Activated CD8-positive, alpha-beta T cell treated with anti-CD3 and anti-CD28 coated beads for 36 hours (primary cell): ENCODE measurements around the gene CKLF. TPM values are rescaled to one million over a fixed set of nuclear protein-coding genes. Genes with fewer than 3 reads are reported as not detected.

ENCODE experiments used
- ATAC-seq: fragments of 200-7000 bp; cut with Tn5 transposase; one replicate; pipeline ENCODE4 v1.10.0; 2021; ENCODE audit warnings: mild to moderate bottlenecking, moderate library complexity
- CTCF ChIA-PET: fragments of 350-600 bp; sonication (Branson Sonifier 250); formaldehyde crosslinking; loops from one replicate; lab custom pipeline; 2021; ENCODE audit warnings: antibody characterized with exemption; lab: Charles Lee
- POLR2A ChIA-PET: fragments of 350-600 bp; sonication (Branson Sonifier 250); formaldehyde crosslinking; loops from one replicate; lab custom pipeline; 2021; ENCODE audit warnings: antibody characterized with exemption; lab: Charles Lee
- DNase-seq: peaks from one replicate; pipeline ENCODE4 v3.0.0-alpha.2; 2020
- H3K27ac Mint-ChIP-seq: one replicate; pipeline ENCODE4 v1.8.0; 2021; ENCODE audit warnings: mild to moderate bottlenecking, mixed read lengths
- H3K27me3 Mint-ChIP-seq: one replicate; pipeline ENCODE4 v1.8.0; 2021; ENCODE audit warnings: mixed read lengths
- H3K36me3 Mint-ChIP-seq: one replicate; pipeline ENCODE4 v1.8.0; 2021; ENCODE audit warnings: low read depth, mixed read lengths
- H3K4me1 Mint-ChIP-seq: one replicate; pipeline ENCODE4 v1.8.0; 2021; ENCODE audit warnings: low read depth, mixed read lengths
- H3K4me3 Mint-ChIP-seq: one replicate; pipeline ENCODE4 v1.8.0; 2021; ENCODE audit warnings: mild to moderate bottlenecking, moderate library complexity, mixed read lengths
- H3K9me3 Mint-ChIP-seq: one replicate; pipeline ENCODE4 v1.8.0; 2021; ENCODE audit warnings: mixed read lengths
- CTCF ChIP-seq: fragments of 200-600 bp; IDR thresholded peaks from one replicate; pipeline ENCODE4 v1.8.0; 2022; ENCODE audit warnings: antibody characterized with exemption, mild to moderate bottlenecking
- intact Hi-C: fragments of 100-400 bp; cut with micrococcal nuclease; formaldehyde crosslinking; loops from one replicate; pipeline ENCODE4 v1.10.0; 2022
- total RNA-seq, 2 experiments: library from RNA; stranded (reverse); gene quantifications; one replicate each; pipeline ENCODE4 v1.2.3, GENCODE V29; 2021

Gene CKLF
- total RNA-seq, 2 experiments from 2014 or later: 99.0 to 99.7 TPM

GRCh38 chr16:66576296-66576695 lies 23.9 kb downstream of the CKLF start:
- intact Hi-C loops: no loop called here
- TF ChIP-seq CTCF: no peak
- no peak overlapping the region for H3K4me3 Mint-ChIP-seq
- ATAC-seq (no peak), DNase-seq (no peak)
- H3K27me3 Mint-ChIP-seq: peaks cover 32% of the 10 kb centered on the region
- H3K4me1 Mint-ChIP-seq: peaks cover 18% of the 10 kb centered on the region
- POLR2A ChIA-PET: interaction anchor here (1.3 kb wide), 1 partner anchor 23 kb away, joined by 3 read pairs; no protein-coding TSS in a partner anchor
- H3K27ac Mint-ChIP-seq: no peak overlapping the region
- H3K36me3 Mint-ChIP-seq: peaks cover 4% of the 10 kb centered on the region
- CTCF ChIA-PET: interaction anchor here (1.5 kb wide), 1 partner anchor 32 kb away, joined by 3 read pairs; no protein-coding TSS in a partner anchor
- no peaks in the 10 kb centered on the region for H3K9me3 Mint-ChIP-seq

- peaks cover 34% of the 10 kb centered on the region for H3K27me3 Mint-ChIP-seq
- H3K4me3 Mint-ChIP-seq: peak within 1 kb of the TSS; percentile 54
- ATAC-seq (peak; percentile 68), DNase-seq (peak; percentile 38)
- TF ChIP-seq CTCF: no peak
- H3K36me3 Mint-ChIP-seq: peaks cover 2% of the 10 kb centered on the region
- POLR2A ChIA-PET: interaction anchor here (0.6 to 3.7 kb wide), 8 partner anchors 8 to 34 kb away, joined by 3 to 19 read pairs (median 5); partner anchors contain the start of gene CKLF
- no peaks in the 10 kb centered on the region for H3K9me3 Mint-ChIP-seq
- no peak within 1 kb of the TSS for H3K27ac Mint-ChIP-seq
- intact Hi-C loops: no loop called here
- CTCF ChIA-PET: interaction anchor here (0.9 to 3.9 kb wide), 8 partner anchors 9 to 221 kb away, joined by 3 to 26 read pairs (median 6); partner anchors contain the start of genes CKLF and TK2
- H3K4me1 Mint-ChIP-seq: peaks cover 23% of the 10 kb centered on the region
Measured at GRCh38 chr16:66578651-66579531, 26.5 kb downstream of the CKLF start, which contains the start of gene CMTM2. Gene CMTM2 (plus strand): TSS chr16:66579463. CDS start chr16:66579608, 145 bp downstream.

GRCh38 chr16:66580605-66581209 lies 28.3 kb downstream of the CKLF start:
- CTCF ChIA-PET: interaction anchor here (1.5 to 3.9 kb wide), 5 partner anchors 9 to 30 kb away, joined by 4 to 26 read pairs (median 16); partner anchors contain the start of gene TK2
- H3K4me1 Mint-ChIP-seq: peaks cover 23% of the 10 kb centered on the region
- intact Hi-C loops: no loop called here
- no peak for DNase-seq
- no peak overlapping the region for H3K4me3 Mint-ChIP-seq
- no peak overlapping the region for H3K27ac Mint-ChIP-seq
- no peak for TF ChIP-seq CTCF
- POLR2A ChIA-PET: interaction anchor here (1.5 to 3.7 kb wide), 3 partner anchors 9 to 21 kb away, joined by 4 to 19 read pairs (median 10); no protein-coding TSS in a partner anchor
- no peaks in the 10 kb centered on the region for H3K9me3 Mint-ChIP-seq
- H3K27me3 Mint-ChIP-seq: peaks cover 34% of the 10 kb centered on the region
- peaks cover 2% of the 10 kb centered on the region for H3K36me3 Mint-ChIP-seq
- no peak for ATAC-seq

DNA sequence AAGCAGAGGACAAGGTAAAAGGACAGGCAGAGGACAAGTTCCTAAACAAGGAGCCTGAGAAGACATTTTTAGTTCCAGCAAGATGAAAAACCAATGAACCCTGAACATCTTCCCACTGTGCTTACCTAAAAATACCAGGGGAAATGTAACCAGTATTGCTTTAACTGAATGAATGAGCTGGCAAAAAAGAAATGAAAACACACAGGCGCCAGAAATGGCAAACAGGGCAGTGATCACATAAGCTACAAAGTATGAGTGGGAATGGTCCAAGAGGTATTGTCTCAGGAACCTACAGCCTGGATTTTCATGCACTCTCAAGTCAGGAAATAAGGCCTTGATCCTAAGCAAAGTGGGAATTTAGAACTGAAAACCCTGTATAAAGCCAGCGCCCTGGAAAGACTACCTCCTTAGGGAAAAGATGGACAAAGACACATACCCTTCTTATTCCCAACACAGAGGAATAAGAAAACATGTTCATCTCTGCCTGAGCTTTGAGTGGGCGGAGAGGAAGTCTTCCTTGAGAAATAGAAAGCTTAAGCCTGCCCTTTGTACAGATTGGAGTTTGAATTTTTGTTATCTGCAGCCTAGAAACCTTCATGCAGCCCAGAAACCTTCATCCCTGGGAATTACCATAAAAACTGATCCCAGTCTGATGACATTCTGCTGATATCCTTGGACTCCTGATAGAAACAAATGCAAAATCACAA lies 29.0 kb downstream of the CKLF start:
- CTCF ChIA-PET: interaction anchor here (1.0 to 3.9 kb wide), 7 partner anchors 8 to 175 kb away, joined by 3 to 26 read pairs (median 8); partner anchors contain the start of gene TK2
- H3K4me3 Mint-ChIP-seq: no peak overlapping the region
- DNase-seq (no peak), ATAC-seq (no peak)
- H3K27ac Mint-ChIP-seq: no peak overlapping the region
- POLR2A ChIA-PET: interaction anchor here (3.7 kb wide), 1 partner anchor 11 kb away, joined by 19 read pairs; no protein-coding TSS in a partner anchor
- H3K9me3 Mint-ChIP-seq: no peaks in the 10 kb centered on the region
- peaks cover 26% of the 10 kb centered on the region for H3K4me1 Mint-ChIP-seq
- intact Hi-C loops: no loop called here
- peaks cover 34% of the 10 kb centered on the region for H3K27me3 Mint-ChIP-seq
- TF ChIP-seq CTCF: no peak
- peaks cover 2% of the 10 kb centered on the region for H3K36me3 Mint-ChIP-seq
